Measurements from ENCODE around the gene TMEM140. TPM values are rescaled to one million over a fixed set of nuclear protein-coding genes. Genes with fewer than 3 reads are reported as not detected.

Gene TMEM140
- total RNA-seq, 3 donors from 2014 or later = 23.1 to 55.7 (median 52.8) TPM

GRCh38 chr7:135160858-135161653, 13.2 kb downstream of the TMEM140 start:
- peaks cover 6 to 8% of the 10 kb centered on the region in 2 donors for H3K9me3 ChIP-seq

GRCh38 chr7:135161669-135162068, 13.8 kb downstream of the TMEM140 start:
- no peak for DNase-seq (ENCODE audit: low spot score in 2 of 2)
- intact Hi-C loops (cut with DNase I; ENCODE audit: low total_unique reads) = no loop called here
- H3K4me3 ChIP-seq = no peak overlapping the region
- no peak for TF ChIP-seq POLR2AphosphoS5 (IDR thresholded peaks at IDR 0.05)
- TF ChIP-seq CTCF (IDR thresholded peaks at IDR 0.05) = no peak
- no peak for TF ChIP-seq POLR2A (IDR thresholded peaks at IDR 0.05)
- peaks cover 10% of the 10 kb centered on the region for H3K36me3 ChIP-seq
- H3K4me1 ChIP-seq = no peaks in the 10 kb centered on the region
- H3K27ac ChIP-seq = peak overlapping the region; percentile 54 to 68
- H3K27me3 ChIP-seq = no peaks in the 10 kb centered on the region
- H3K9me3 ChIP-seq = peaks cover under 1 to 1% of the 10 kb centered on the region in 2 donors

More at GRCh38 chr7:135160858-135161653, 13.2 kb downstream of the TMEM140 start:
- peak overlapping the region; percentile 54 to 68 for H3K27ac ChIP-seq
- H3K4me1 ChIP-seq = no peaks in the 10 kb centered on the region
- H3K36me3 ChIP-seq = peaks cover 7% of the 10 kb centered on the region
- no peak for DNase-seq (ENCODE audit: low spot score in 2 of 2)
- intact Hi-C loops (cut with DNase I; ENCODE audit: low total_unique reads) = no loop called here
- H3K4me3 ChIP-seq = no peak overlapping the region
- no peak for TF ChIP-seq CTCF (IDR thresholded peaks at IDR 0.05)
- TF ChIP-seq POLR2A (IDR thresholded peaks at IDR 0.05) = no peak
- no peaks in the 10 kb centered on the region for H3K27me3 ChIP-seq

GRCh38 chr7:135162382-135163001, 14.6 kb downstream of the TMEM140 start:
- Histone ChIP-seq H3K27me3 (no peaks in the 10 kb centered on the region), H3K27ac (peak overlapping the region in 1 of 2 donors; percentile 68), H3K36me3 (peaks cover 11% of the 10 kb centered on the region), H3K4me1 (no peaks in the 10 kb centered on the region), H3K4me3 (no peak overlapping the region), H3K9me3 (no peaks in the 10 kb centered on the region)
- TF ChIP-seq CTCF (IDR thresholded peaks at IDR 0.05) (no peak), POLR2A (IDR thresholded peaks at IDR 0.05) (no peak), POLR2AphosphoS5 (IDR thresholded peaks at IDR 0.05) (no peak)
- no peak for DNase-seq (ENCODE audit: low spot score in 2 of 2)
- intact Hi-C loops (cut with DNase I; ENCODE audit: low total_unique reads) = no loop called here

GRCh38 chr7:135164357-135165061, 16.6 kb downstream of the TMEM140 start:
- no peak for DNase-seq (ENCODE audit: low spot score in 2 of 2)
- Histone ChIP-seq H3K9me3 (no peaks in the 10 kb centered on the region), H3K27me3 (no peaks in the 10 kb centered on the region), H3K4me3 (no peak overlapping the region), H3K36me3 (peaks cover 11% of the 10 kb centered on the region), H3K4me1 (peaks cover 0 to 13% of the 10 kb centered on the region in 2 donors), H3K27ac (peak overlapping the region; percentile 94 to 98)
- TF ChIP-seq CTCF (IDR thresholded peaks at IDR 0.05) (no peak), POLR2A (IDR thresholded peaks at IDR 0.05) (no peak), POLR2AphosphoS5 (IDR thresholded peaks at IDR 0.05) (no peak)
- intact Hi-C loops (cut with DNase I; ENCODE audit: low total_unique reads) = no loop called here
